ENCODE data around the gene OR4K15. TPM values are rescaled to one million over a fixed set of nuclear protein-coding genes. Genes with fewer than 3 reads are reported as not detected.

The OR4K15 gene, protein sequence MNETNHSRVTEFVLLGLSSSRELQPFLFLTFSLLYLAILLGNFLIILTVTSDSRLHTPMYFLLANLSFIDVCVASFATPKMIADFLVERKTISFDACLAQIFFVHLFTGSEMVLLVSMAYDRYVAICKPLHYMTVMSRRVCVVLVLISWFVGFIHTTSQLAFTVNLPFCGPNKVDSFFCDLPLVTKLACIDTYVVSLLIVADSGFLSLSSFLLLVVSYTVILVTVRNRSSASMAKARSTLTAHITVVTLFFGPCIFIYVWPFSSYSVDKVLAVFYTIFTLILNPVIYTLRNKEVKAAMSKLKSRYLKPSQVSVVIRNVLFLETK
- polyA plus RNA-seq (not detected in 3 replicates), polyA minus RNA-seq (not detected in 3 replicates)
- not detected for polyA plus RNA-seq (2011; ENCODE audit: low read depth)
- not detected in 2 replicates for polyA plus RNA-seq (2011; cell fraction: cytosol; rRNA removed)
- not detected in 2 replicates for polyA plus RNA-seq (2011; cell fraction: nucleus; rRNA removed)
- polyA plus RNA-seq (2012; ENCODE audit: low replicate concordance), result not detected in 2 replicates
- not detected for polyA minus RNA-seq (2011; cell fraction: cytosol; rRNA and poly(A)+ RNA removed)
- not detected in 2 replicates for polyA minus RNA-seq (2011; cell fraction: nucleus; rRNA and poly(A)+ RNA removed)

GRCh38 chr14:19975291-19975690, at the start of gene OR4K15:
OR4K15 (plus strand) TSS chr14:19975591; CDS start chr14:19975591, 0 bp downstream.
- no peaks in the 10 kb centered on the region for H3K4me1 ChIP-seq (ENCODE audit: control insufficient read depth, extremely low read depth, insufficient read depth, low read length)
- no peak within 1 kb of the TSS for H3K4me3 ChIP-seq (ENCODE audit: control insufficient read depth in 2 of 3, extremely low read depth in 1 of 3, insufficient read depth in 2 of 3, low read depth in 1 of 3, low read length in 3 of 3)
- no peaks in the 10 kb centered on the region for H3K9me1 ChIP-seq (ENCODE audit: control insufficient read depth, extremely low read depth, insufficient read depth, low read length)
- TF ChIP-seq CTCF (optimal IDR thresholded peaks at IDR 0.05 in 1 of 3, IDR thresholded peaks at IDR 0.05 in 1 of 3, conservative IDR thresholded peaks at IDR 0.05 in 1 of 3; ENCODE audit: extremely low read depth in 1 of 3, insufficient read depth in 2 of 3, low read length in 3 of 3) (no peak), EZH2 (IDR thresholded peaks at IDR 0.05; ENCODE audit: low read length) (no peak)
- H2AFZ ChIP-seq (ENCODE audit: control insufficient read depth, low read length), result no peak within 1 kb of the TSS
- H3K9me3 ChIP-seq (ENCODE audit: control insufficient read depth, low read depth, low read length), result no peaks in the 10 kb centered on the region
- no peaks in the 10 kb centered on the region for H3K27me3 ChIP-seq (ENCODE audit: control insufficient read depth, extremely low read depth, insufficient read depth, low read length)
- H3K36me3 ChIP-seq (ENCODE audit: control insufficient read depth in 2 of 2, extremely low read depth in 1 of 2, insufficient read depth in 2 of 2, low read length in 2 of 2), result no peaks in the 10 kb centered on the region
- FAIRE-seq, result no peak
- no peaks in the 10 kb centered on the region for H4K20me1 ChIP-seq (ENCODE audit: control insufficient read depth, extremely low read depth, insufficient read depth, low read length)
- no peak within 1 kb of the TSS for H3K4me2 ChIP-seq (ENCODE audit: control insufficient read depth, extremely low read depth, insufficient read depth, low read depth, low read length)
- dilution Hi-C loops (cut with MboI; ENCODE audit: extremely low pct_ligation_motif_present, low sequenced_read_pairs), result no loop called here
- H3K27ac ChIP-seq (ENCODE audit: control insufficient read depth, insufficient read depth, low read length), result no peak within 1 kb of the TSS
- H3K9ac ChIP-seq (ENCODE audit: control insufficient read depth, extremely low read depth, insufficient read depth, low read length), result no peak within 1 kb of the TSS
- no peak for DNase-seq (ENCODE audit: low read depth, low spot score)
- H3K79me2 ChIP-seq (ENCODE audit: control insufficient read depth, insufficient read depth, low read length), result no peaks in the 10 kb centered on the region

DNA sequence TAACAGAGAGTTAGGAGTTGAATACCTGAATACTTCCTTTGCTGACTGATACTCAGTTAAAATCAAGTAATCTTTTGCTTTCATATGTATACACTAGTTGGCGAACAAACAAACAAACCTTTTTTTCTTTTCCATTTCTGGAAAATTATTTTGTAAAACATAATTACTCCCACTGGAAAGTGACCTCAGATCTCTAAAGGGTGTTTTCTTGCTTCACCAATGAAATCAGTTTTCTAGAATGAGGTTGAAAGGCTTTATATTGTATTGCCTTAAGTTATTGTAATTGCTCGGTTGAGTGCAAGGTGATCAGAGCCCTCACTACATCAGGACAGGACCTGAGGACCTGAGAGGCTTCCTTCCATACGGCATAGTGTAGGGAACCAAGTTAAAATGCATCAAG, 44.8 kb upstream of the OR4K15 start, which contains the start of gene OR4K1:
OR4K1 (plus strand) TSS at position 301 of the 400 bp plus-strand sequence. CDS start 4,750 bp downstream, outside the sequence.
- no peaks in the 10 kb centered on the region for H3K9me1 ChIP-seq (ENCODE audit: control insufficient read depth, extremely low read depth, insufficient read depth, low read length)
- no peak within 1 kb of the TSS for H3K27ac ChIP-seq (ENCODE audit: control insufficient read depth, insufficient read depth, low read length)
- no peak for DNase-seq (ENCODE audit: low read depth, low spot score)
- H3K79me2 ChIP-seq (ENCODE audit: control insufficient read depth, insufficient read depth, low read length), result no peaks in the 10 kb centered on the region
- no peak within 1 kb of the TSS for H3K9ac ChIP-seq (ENCODE audit: control insufficient read depth, extremely low read depth, insufficient read depth, low read length)
- H3K4me2 ChIP-seq (ENCODE audit: control insufficient read depth, extremely low read depth, insufficient read depth, low read depth, low read length), result no peak within 1 kb of the TSS
- H4K20me1 ChIP-seq (ENCODE audit: control insufficient read depth, extremely low read depth, insufficient read depth, low read length), result no peaks in the 10 kb centered on the region
- no peaks in the 10 kb centered on the region for H3K36me3 ChIP-seq (ENCODE audit: control insufficient read depth in 2 of 2, extremely low read depth in 1 of 2, insufficient read depth in 2 of 2, low read length in 2 of 2)
- peaks cover 3% of the 10 kb centered on the region for H3K9me3 ChIP-seq (ENCODE audit: control insufficient read depth, low read depth, low read length)
- H2AFZ ChIP-seq (ENCODE audit: control insufficient read depth, low read length), result no peak within 1 kb of the TSS
- H3K4me3 ChIP-seq (ENCODE audit: control insufficient read depth in 2 of 3, extremely low read depth in 1 of 3, insufficient read depth in 2 of 3, low read depth in 1 of 3, low read length in 3 of 3), result no peak within 1 kb of the TSS
- FAIRE-seq, result no peak
- dilution Hi-C loops (cut with MboI; ENCODE audit: extremely low pct_ligation_motif_present, low sequenced_read_pairs), result no loop called here
- H3K4me1 ChIP-seq (ENCODE audit: control insufficient read depth, extremely low read depth, insufficient read depth, low read length), result no peaks in the 10 kb centered on the region
- H3K27me3 ChIP-seq (ENCODE audit: control insufficient read depth, extremely low read depth, insufficient read depth, low read length), result no peaks in the 10 kb centered on the region
- TF ChIP-seq EZH2 (IDR thresholded peaks at IDR 0.05; ENCODE audit: low read length) (no peak), CTCF (optimal IDR thresholded peaks at IDR 0.05 in 1 of 3, IDR thresholded peaks at IDR 0.05 in 1 of 3, conservative IDR thresholded peaks at IDR 0.05 in 1 of 3; ENCODE audit: extremely low read depth in 1 of 3, insufficient read depth in 2 of 3, low read length in 3 of 3) (no peak)

All from keratinocyte (primary cell).